Thymus (tissue), 11 donors: ENCODE results near the gene TRIOBP. TPM values are rescaled to one million over a fixed set of nuclear protein-coding genes. Genes with fewer than 3 reads are reported as not detected.

Experiments
- DNase-seq, 9 donors: peaks; one replicate each; pipeline ENCODE4 v3.0.0-alpha.2; 2013; ENCODE audit warnings: low spot score in 9 of 9, low read depth in 6 of 9, missing footprints in 1 of 9
- H3K27ac ChIP-seq, 2 donors: one replicate each; pipeline ENCODE4 v1.5.1; 2013; ENCODE audit warnings: control low read depth in 1 of 2, low read depth in 1 of 2, low read length in 1 of 2, mild to moderate bottlenecking in 1 of 2, moderate library complexity in 1 of 2
- H3K27me3 ChIP-seq, 2 donors: one replicate each; pipeline ENCODE4 v1.5.1; 2013; ENCODE audit warnings: low read length in 1 of 2; ENCODE audit not compliant: control insufficient read depth in 2 of 2, insufficient read depth in 1 of 2
- H3K36me3 ChIP-seq, 2 donors: one replicate each; pipeline ENCODE4 v1.5.1; 2013; ENCODE audit warnings: low read length in 1 of 2, mild to moderate bottlenecking in 1 of 2, moderate library complexity in 1 of 2; ENCODE audit not compliant: control insufficient read depth in 2 of 2, insufficient read depth in 2 of 2
- H3K4me1 ChIP-seq, 2 donors: one replicate each; pipeline ENCODE4 v1.5.1; 2013; ENCODE audit warnings: low read length in 2 of 2; ENCODE audit not compliant: control insufficient read depth in 2 of 2, insufficient read depth in 2 of 2
- H3K4me3 ChIP-seq, 2 donors: one replicate each; pipeline ENCODE4 v1.5.1; 2013; ENCODE audit warnings: low read length in 2 of 2, control low read depth in 1 of 2, mild to moderate bottlenecking in 1 of 2
- H3K9me3 ChIP-seq, 2 donors: one replicate each; pipeline ENCODE4 v1.5.1; 2013; ENCODE audit warnings: low read length in 1 of 2, mild to moderate bottlenecking in 1 of 2; ENCODE audit not compliant: control insufficient read depth in 2 of 2, insufficient read depth in 1 of 2
- WGBS: extraction: QIAGEN DNeasy Blood & Tissue Kit; methylation state at CpG from one replicate; pipeline ENCODE4 v1.1.7; 2013; 5-methylcytosine and 5-hydroxymethylcytosine counted together
- polyA plus RNA-seq: library from polyadenylated mRNA; stranded (reverse); fragments of 200-250 nt; gene quantifications from one replicate; pipeline ENCODE4 v1.2.3, GENCODE V29; 2013
- total RNA-seq: library from RNA; stranded (reverse); fragments of 120-200 nt; gene quantifications from one replicate; pipeline ENCODE4 v1.2.4, GENCODE V29; 2013
- donor health status: healthy.

TRIOBP gene
- total and polyA plus RNA-seq, 2 donors: 19.5 to 29.8 TPM

DNA sequence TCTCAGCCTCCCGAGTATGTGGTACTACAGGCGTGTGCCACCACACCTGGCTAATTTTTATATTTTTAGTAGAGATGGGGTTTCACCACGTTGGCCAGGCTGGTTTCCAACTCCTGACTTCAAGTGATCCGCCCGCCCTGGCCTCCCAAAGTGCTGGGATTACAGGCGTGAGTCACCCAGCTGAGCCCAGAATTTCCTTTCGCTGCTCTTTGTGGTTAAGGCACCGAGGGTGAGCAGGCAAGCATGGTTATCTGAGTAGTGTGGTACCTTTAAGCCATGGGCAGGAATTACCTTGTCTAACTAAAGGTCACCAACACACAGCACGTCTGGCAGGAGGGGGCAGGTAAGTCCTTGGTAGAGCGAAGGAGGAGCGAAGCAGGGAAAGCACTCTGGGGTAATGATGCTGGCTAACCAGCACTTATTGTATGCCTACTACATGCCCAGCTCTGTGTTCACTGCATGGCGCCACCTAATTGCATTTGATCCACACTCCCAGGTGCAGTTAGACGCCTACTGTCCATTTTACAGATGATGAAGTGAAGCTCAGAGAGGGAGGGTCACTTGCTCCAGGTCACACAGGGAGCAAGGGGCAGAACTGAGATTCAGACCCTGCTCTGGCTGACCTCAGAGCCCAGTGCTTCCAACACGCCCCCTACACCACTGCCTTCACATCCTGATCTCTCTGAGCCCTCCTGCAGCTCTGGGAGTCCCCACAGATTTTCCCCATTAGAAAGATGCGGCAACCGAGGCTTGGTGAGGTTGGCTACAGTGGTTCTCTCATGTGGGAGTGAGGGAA is 45.7 kb downstream of the TRIOBP start:
- peaks cover 0 to 3% of the 10 kb centered on the region in 2 donors for H3K36me3 ChIP-seq
- H3K4me1 ChIP-seq: peaks cover 18 to 39% of the 10 kb centered on the region in 2 donors
- DNase-seq: no peak
- no peaks in the 10 kb centered on the region for H3K9me3 ChIP-seq
- H3K27me3 ChIP-seq: peaks cover 0 to 2% of the 10 kb centered on the region in 2 donors
- WGBS: 82% methylated on average over 16 of the region's 16 CpGs
- no peak overlapping the region for H3K27ac ChIP-seq
- H3K4me3 ChIP-seq: no peak overlapping the region

DNA sequence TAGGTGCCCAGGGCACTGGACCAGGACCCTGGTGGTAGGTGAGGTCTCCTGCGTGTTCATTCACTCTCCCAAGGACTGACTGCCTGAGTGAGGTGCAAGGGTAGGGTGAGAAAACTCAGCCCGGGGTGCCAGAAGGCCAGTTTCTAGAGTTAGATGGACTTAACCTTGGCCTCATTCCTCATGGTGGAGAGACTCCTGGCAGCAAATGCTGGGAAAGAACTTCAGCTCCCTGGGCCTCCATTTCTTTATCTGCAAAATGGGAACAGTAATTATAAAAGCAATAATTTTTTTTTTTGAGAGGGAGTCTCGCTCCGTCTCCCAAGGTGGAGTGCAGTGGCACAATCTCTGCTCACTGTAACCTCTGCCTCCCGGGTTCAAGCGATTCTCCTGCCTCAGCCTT is 47.7 kb downstream of the TRIOBP start:
- Histone ChIP-seq H3K4me1 (peaks cover 23 to 49% of the 10 kb centered on the region in 2 donors), H3K27me3 (no peaks in the 10 kb centered on the region), H3K36me3 (peaks cover 0 to 3% of the 10 kb centered on the region in 2 donors), H3K4me3 (no peak overlapping the region), H3K27ac (no peak overlapping the region), H3K9me3 (no peaks in the 10 kb centered on the region)
- no peak for DNase-seq
- WGBS: over 99% methylated on average over 6 of the region's 6 CpGs

DNA sequence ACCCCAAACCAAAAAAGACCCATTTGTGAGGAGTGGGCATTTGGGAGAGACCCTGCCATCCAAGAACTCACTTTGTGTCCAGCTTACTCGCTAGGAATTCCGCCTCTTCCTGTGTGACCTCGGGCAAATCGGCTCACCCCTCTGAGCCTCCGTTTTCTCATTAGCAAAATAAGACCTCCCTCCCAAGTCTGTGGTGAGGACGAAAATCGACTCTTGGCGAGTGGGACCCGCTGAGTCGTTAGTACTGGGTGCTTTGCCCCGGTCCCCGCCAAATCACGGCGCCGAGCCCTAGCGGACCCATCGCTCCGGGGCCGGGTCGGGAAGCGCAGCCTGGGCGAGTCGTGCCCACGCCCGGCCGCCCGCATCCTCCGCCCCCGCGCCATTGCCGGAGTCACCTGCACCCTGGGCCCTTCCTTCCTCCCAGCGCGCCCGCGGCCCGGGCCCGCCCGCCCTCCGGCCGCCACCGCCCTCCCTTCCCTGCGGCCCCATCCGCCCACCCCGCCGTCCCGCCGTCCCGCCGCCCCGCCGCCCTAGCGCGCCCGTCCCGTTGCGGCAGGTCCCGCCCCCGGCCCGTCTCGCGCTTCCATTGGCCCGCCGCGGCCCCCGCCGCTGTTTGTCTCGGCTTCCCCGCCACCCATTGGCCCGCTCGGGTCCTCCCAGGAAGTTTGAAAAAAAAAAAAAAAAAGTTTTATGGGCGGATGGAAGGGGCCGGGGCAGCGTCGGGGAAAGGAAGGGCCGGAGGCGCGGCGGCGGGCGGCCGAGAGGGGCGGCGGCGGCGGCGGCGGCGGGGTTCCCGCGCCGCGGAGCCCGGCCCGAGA is 48.9 kb downstream of the TRIOBP start:
- Histone ChIP-seq H3K27me3 (no peaks in the 10 kb centered on the region), H3K4me1 (peaks cover 19 to 40% of the 10 kb centered on the region in 2 donors), H3K9me3 (no peaks in the 10 kb centered on the region), H3K36me3 (peaks cover 0 to 3% of the 10 kb centered on the region in 2 donors), H3K27ac (peak overlapping the region in 1 of 2 donors; percentile 72), H3K4me3 (peak overlapping the region; percentile 86 to 92)
- peak in 8 of 9 donors; percentile 55 to 89 (median 68) for DNase-seq
- 1% methylated on average over 90 of the region's 94 CpGs for WGBS

DNA sequence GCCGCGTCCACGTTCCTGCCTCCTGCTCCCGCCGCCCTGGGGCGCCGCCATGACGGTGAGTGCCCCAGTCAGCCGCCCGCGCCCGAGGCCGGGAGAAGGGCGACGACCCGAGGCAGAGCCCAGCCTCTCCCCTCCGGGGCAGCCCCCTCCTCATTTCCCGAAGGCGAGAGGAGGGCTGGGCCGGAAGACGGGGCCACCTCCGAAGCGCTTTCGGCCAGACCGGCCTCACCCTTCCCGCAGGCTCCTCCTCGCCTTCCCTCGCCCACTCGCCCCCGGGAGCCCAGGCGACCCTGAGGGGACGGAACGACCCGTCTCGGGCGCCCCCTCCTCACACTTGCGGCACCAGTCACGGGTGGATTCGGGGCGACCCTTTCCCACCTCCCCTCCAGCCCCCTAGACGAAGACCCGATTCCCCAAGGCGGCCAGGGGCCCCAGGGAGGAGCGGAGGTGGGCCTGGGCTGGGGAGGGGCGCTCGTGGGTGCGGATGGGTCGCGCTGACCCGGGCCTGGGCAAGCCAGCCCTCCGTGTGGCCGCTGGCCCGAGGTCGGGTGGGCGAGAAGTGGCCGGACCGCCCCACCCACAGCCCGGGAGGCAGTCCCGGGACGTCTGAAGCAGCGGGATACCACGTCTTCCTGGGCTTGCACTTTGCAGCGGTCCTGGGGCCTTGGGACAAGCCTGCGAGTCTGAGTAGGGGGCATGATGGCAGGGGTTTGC is 49.7 kb downstream of the TRIOBP start:
- DNase-seq: peak in 4 of 9 donors; percentile 4 to 18 (median 10)

DNA sequence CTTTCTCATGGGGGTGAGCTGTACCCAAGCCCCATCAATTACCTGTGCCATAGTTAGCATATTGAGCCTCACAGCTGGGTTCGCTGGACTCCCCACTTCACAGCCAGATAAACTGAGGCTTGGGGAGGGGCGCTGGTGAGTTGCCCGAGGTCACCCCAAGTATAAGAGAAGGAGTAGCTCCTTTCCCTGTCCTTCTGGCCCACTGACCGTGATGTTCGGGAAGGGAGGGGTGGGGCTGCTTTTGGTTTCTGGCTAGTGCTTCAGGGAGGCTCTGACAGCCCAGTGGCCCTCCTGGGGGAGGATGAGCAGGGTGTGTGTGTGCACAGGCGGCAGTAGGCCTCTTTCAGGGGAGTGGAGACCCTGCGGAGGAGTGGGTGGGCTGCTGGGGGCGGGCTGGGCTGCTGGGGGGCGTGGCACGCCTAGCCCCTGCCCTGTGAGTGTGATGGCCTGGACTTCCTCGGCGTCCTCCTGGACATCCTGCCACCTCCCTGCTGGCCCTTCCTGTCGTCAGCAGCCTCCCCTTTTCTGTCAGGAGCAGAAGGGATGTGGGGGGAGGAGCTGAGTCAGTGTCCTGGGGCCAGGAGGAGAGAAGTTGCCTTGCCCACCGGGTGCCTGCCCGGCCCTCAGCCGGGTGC is 50.3 kb downstream of the TRIOBP start:
- Histone ChIP-seq H3K4me3 (peak overlapping the region; percentile 86 to 92), H3K4me1 (peaks cover 19 to 31% of the 10 kb centered on the region in 2 donors), H3K36me3 (peaks cover 6 to 10% of the 10 kb centered on the region in 2 donors), H3K9me3 (no peaks in the 10 kb centered on the region), H3K27ac (peak overlapping the region in 1 of 2 donors; percentile 72), H3K27me3 (no peaks in the 10 kb centered on the region)
- 51% methylated on average over 16 of the region's 16 CpGs for WGBS
- DNase-seq: no peak

More for the DNA sequence above, 49.7 kb downstream of the TRIOBP start:
- Histone ChIP-seq H3K9me3 (no peaks in the 10 kb centered on the region), H3K27me3 (no peaks in the 10 kb centered on the region), H3K36me3 (peaks cover 3% of the 10 kb centered on the region in 2 donors), H3K4me3 (peak overlapping the region; percentile 86 to 92), H3K27ac (peak overlapping the region; percentile 43 to 72), H3K4me1 (peaks cover 19 to 32% of the 10 kb centered on the region in 2 donors)
- WGBS: under 1% methylated on average over 64 of the region's 64 CpGs

DNA sequence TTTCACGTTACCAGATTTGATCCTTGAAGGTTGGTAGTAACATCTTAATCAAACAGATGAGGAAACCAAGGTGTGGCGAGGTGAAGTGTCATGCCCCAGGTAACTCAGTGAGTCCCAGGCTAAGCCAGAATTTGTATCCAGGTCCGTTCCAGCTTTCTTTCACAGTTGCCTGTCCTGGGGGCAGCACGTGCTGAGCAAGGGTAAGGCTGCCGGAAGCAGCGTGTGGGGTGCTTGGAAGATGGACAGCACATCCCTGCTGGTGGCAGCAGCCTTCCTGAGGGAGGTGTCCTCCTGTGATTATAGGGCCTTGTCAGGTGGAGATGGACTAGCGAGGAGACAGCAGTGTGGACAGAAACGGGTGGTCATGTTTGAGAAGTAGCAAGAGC is 50.9 kb downstream of the TRIOBP start:
- H3K27me3 ChIP-seq: no peaks in the 10 kb centered on the region
- H3K4me3 ChIP-seq: no peak overlapping the region
- peaks cover 9 to 15% of the 10 kb centered on the region in 2 donors for H3K36me3 ChIP-seq
- 93% methylated on average over 8 of the region's 8 CpGs for WGBS
- H3K9me3 ChIP-seq: no peaks in the 10 kb centered on the region
- H3K27ac ChIP-seq: peak overlapping the region in 1 of 2 donors; percentile 55
- DNase-seq: no peak
- H3K4me1 ChIP-seq: peaks cover 19 to 31% of the 10 kb centered on the region in 2 donors

DNA sequence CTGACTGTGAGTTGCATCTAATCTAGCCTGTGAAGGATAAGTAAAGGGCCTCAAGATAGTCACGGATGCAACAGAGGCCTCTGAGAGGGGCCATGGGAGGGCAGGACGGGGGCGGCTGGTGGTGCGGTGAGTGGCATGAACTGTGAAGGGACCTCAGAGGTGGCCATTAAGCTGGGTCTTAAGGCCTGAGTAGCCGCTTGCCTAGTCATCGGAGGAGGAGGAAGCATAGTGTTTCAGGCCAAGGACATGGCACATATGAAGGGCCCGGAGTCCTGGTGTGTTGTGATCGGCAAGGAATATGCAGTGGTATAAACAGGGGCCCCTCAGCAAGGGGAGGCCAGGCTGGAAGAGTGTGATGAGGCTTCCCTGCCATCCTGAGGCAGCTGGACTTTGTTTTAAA is 51.8 kb downstream of the TRIOBP start:
- no peaks in the 10 kb centered on the region for H3K27me3 ChIP-seq
- peaks cover 19 to 31% of the 10 kb centered on the region in 2 donors for H3K4me1 ChIP-seq
- H3K36me3 ChIP-seq: peaks cover 15 to 18% of the 10 kb centered on the region in 2 donors
- no peak for DNase-seq
- H3K27ac ChIP-seq: no peak overlapping the region
- H3K9me3 ChIP-seq: no peaks in the 10 kb centered on the region
- WGBS: 85% methylated on average over 8 of the region's 8 CpGs
- no peak overlapping the region for H3K4me3 ChIP-seq

DNA sequence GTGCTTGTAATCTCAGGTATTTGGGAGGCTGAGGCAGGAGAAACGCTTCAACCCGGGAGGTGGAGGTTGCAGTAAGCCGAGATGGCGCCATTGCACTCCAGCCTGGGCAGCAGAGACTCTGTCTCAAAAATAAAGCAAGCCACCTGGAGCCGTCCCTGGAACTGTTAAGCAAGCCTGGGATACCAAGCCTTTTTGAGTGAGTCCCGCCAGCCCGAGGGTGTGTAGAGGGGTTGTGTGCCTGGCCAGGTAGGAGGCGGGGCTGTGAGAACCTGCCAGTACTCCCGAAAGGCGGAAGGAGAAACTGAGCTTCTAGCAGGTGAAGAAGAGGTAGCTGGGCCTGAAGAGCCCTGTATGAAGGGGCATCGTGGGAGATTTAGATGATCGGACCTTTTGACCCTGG is 52.4 kb downstream of the TRIOBP start:
- DNase-seq: no peak
- Histone ChIP-seq H3K36me3 (peaks cover 19 to 22% of the 10 kb centered on the region in 2 donors), H3K9me3 (no peaks in the 10 kb centered on the region), H3K4me3 (no peak overlapping the region), H3K27ac (peak overlapping the region in 1 of 2 donors; percentile 53), H3K27me3 (no peaks in the 10 kb centered on the region), H3K4me1 (peaks cover 19 to 31% of the 10 kb centered on the region in 2 donors)
- WGBS: 95% methylated on average over 12 of the region's 12 CpGs
